ENCODE results near the gene WDR4.
"Not testable (repeated sequence)": the region's sequence is repeated elsewhere in the genome, so short reads cannot be mapped to it uniquely, and the experiment has no call there.

GRCh38 chr21:42832321-42832630 lies 47.1 kb downstream of the WDR4 start:
- TF ChIP-seq CTCF (IDR thresholded peaks at IDR 0.05); EP300 (IDR thresholded peaks at IDR 0.05; ENCODE audit: borderline replicate concordance in 1 of 2, low read depth in 1 of 2, low read length in 1 of 2); RAD21 (IDR thresholded peaks at IDR 0.05; ENCODE audit: low read length); RFX5 (IDR thresholded peaks at IDR 0.05; ENCODE audit: low read length); POLR2AphosphoS5 (IDR thresholded peaks at IDR 0.05; ENCODE audit: low read depth, low read length); GATA2 (CRISPR knock-in tag; IDR thresholded peaks at IDR 0.05); USF2 (IDR thresholded peaks at IDR 0.05; ENCODE audit: borderline replicate concordance, low read depth, low read length); REST (IDR thresholded peaks at IDR 0.05; ENCODE audit: low read depth, low read length); EZH2phosphoT487 (IDR thresholded peaks at IDR 0.05; ENCODE audit: borderline replicate concordance, low read depth); SIN3A (IDR thresholded peaks at IDR 0.05; ENCODE audit: borderline replicate concordance, low read depth, low read length): not testable (repeated sequence)
